Mucosa of gallbladder (tissue), 1 donor: ENCODE measurements around the gene GPR108. TPM values are rescaled to one million over a fixed set of nuclear protein-coding genes. Genes with fewer than 3 reads are reported as not detected.
"Not testable (repeated sequence)": the region's sequence is repeated elsewhere in the genome, so short reads cannot be mapped to it uniquely, and the experiment has no call there.

Experiments used
- DNase-seq: peaks from one replicate; pipeline ENCODE4 v3.0.0-alpha.2; 2020; ENCODE audit warnings: low spot score
- total RNA-seq: library from RNA; stranded (reverse); gene quantifications from one replicate; pipeline ENCODE4 v1.2.1, GENCODE V29; 2021
- donor health status: DM: no; HTN: no; CAD: no.

GPR108 gene
- total RNA-seq = 137 TPM

- DNase-seq = peak; percentile 100
These were observed at the start of gene GPR108 for GRCh38 chr19:6737284-6737872. Gene GPR108 (minus strand): TSS chr19:6737580. CDS start chr19:6737576, 4 bp downstream.

DNA sequence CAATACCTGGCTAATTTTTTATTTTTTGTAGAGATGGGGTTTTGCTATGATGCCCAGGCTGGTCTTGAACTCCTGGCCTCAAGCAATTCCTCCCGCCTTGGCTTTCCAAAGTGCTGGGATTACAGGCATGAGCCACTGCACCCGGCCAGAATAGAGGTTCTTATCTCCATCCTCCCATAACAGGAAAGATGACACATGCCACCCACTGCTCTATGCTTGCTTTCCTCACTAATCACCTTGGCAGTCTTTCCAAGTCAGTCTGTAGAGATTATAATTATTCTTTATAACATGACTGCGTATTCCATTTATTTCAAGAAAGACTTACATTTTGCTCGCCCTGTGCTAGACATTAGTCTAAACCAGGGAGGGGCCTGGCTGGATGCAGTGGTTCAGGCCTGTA lies 41.8 kb upstream of the GPR108 start:
- DNase-seq = no peak

GRCh38 chr19:6778386-6778785 lies 41.0 kb upstream of the GPR108 start:
- no peak for DNase-seq

GRCh38 chr19:6777434-6777833 lies 40.1 kb upstream of the GPR108 start:
- no peak for DNase-seq

DNA sequence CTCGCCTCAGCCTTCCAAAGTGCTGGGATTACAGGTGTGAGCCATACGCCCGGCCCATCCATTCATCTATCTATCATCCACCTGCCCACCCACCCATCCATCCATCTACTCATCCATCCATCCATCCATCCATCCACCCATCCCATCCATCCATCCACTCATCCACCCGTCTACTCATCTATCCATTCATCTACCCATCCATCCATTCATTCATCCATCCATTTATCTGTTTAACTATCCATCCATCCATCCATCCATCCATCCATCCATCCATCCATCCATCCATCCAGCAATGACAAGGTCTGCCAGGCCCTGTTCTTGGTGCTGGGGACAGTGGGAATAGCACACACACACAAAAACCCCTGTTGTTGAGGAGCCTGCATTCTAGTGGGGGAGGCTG lies 39.6 kb upstream of the GPR108 start:
- DNase-seq = no peak

DNA sequence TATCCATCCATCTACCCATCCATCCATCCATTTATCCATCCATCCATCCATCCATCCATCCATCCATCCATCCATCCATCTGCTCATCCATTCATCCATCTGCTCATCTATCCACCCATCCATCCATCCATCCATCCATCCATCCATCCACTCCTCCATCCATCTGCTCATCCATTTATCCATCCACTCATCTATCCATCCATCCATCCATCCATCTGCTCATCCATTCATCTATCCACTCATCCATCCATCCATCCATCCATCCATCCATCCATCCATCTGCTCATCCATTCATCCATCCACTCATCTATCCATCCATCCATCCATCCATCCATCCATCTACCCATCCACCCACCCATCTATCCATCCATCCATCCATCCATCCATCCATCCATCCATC lies 38.7 kb upstream of the GPR108 start:
- DNase-seq = not testable (repeated sequence)

- no peak for DNase-seq
These were observed 37.7 kb upstream of the GPR108 start for GRCh38 chr19:6774821-6775707.

DNA sequence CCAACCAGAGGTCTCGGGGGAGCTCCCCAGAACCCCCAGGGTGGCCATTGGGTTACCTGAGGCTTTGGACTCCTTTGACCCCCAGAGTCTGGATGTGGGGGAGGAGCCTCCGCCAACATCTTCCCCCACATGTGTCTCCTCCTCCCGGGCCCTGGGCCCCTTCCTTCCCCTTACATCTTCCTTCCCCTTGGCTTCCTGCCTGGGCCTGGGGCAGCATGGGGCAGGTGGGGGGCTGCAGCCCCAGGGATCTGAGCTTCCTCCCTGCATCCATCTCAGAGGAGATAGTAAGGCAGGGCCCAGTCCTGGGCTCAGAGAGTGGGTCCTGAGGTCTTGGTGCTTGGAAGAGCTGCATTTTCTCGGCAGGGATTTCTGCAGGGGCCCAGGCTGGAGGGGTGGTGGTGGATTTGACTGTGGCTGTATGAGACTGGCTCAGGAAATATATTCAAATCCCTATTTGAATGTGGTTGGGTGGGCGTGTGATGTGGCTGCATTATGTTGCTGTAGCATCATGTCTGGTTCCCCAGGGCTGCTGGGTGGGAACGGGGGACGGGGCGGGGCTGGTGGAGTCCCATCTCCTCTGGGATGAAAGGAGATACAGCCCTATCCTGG lies 36.0 kb upstream of the GPR108 start:
- DNase-seq = no peak

GRCh38 chr19:6772866-6773322 lies 35.5 kb upstream of the GPR108 start:
- DNase-seq = no peak

DNA sequence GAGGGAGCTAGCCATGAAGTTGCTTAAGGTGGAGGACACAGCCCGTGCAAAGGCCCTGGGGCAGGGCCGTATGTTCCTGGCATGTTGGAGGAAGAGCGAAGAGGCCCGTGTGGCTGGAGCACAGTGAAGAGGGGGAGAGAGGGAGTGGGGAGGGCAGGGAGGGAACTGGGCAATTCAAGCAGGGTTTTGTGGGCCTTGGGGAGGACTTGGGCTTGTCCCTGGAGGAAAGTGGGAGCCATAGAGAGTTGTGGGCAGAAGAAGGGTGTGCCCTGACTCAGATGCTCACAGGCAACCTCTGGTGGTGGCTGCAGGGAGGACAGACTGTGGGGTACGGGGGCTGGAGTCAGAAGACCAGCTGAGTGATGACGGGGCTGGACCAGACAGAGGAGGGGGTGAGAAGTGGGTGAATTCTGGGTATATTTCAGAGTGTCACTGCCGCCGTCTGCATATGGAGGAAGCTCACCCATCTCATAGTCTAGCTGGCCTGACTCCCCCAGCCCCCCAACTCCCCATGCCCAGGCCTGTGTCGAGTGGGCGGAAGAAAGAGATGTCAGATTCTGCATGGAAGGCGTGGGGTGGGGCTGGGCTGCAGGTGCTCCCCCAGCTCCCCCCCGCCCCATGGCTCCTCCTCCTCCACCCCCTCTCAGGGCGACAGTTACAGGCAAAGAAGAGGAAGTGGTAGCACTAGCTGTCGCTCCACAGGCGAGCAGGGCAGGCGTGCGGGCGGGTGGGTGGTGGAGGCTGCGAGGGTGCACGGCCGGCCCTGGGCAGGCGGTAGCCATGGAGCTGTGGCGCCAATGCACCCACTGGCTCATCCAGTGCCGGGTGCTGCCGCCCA lies 34.9 kb upstream of the GPR108 start, which contains the start of gene VAV1:
Gene VAV1 (plus strand): TSS at position 681 of the 838 bp plus-strand sequence. CDS start 100 bp downstream, at position 781.
- peak; percentile 60 for DNase-seq

DNA sequence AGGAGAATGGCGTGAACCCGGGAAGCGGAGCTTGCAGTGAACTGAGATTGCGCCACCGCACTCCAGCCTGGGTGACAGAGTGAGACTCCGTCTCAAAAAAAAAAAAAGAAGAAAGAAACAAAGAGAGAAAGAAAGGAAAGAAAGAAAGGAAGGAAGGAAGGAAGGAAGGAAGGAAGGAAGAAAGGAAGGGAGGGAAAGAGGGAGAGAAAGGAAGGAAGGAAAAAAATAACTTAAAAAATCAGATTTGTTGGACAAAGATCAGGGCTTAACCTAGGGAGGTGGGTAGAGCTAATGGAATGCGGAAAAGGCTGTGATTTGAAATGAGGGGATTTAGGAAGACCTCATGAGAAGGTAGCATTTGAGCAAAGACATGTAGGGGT lies 34.3 kb upstream of the GPR108 start:
- not testable (repeated sequence) for DNase-seq

DNA sequence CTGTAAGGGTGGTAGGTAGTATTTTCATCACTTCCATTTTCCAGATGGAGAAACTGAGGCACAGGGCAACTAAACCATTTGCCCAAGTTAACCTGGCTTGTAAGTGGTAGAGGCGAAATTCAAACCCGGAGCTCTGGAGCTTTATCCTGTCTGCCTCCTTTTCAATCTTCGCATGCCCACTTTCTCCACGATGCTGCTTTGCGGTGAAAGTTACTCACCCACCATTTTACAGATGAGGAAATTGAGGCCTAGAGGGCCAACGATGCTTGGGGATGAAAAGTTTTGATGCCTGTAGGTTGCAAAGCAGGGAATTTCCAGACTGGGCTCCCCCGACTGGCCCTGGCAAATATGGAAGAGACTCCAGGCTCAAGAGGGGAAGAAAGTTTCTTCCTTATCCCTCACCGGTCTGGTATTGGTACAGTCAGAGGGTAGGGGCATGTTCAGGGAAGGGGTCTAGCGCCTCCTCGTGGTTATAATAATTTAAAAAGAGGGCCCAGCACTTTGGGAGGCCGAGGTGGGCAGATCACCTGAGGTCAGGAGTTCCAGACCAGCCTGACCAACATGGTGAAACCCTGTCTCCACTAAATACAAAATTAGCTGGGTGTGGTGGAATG lies 31.7 kb upstream of the GPR108 start:
- no peak for DNase-seq

- DNase-seq = no peak
These were observed 30.9 kb upstream of the GPR108 start for GRCh38 chr19:6768236-6768785.

GRCh38 chr19:6767357-6768235 lies 30.2 kb upstream of the GPR108 start, which contains the start of gene SH2D3A:
Gene SH2D3A (minus strand): TSS chr19:6767435. CDS start chr19:6763748, 3,687 bp downstream.
- peak; percentile 94 for DNase-seq

GRCh38 chr19:6767081-6767356 lies 29.6 kb upstream of the GPR108 start:
- peak; percentile 48 for DNase-seq

GRCh38 chr19:6766357-6767080 lies 29.1 kb upstream of the GPR108 start:
- no peak for DNase-seq

GRCh38 chr19:6765738-6766356 lies 28.5 kb upstream of the GPR108 start:
- peak; percentile 93 for DNase-seq

DNA sequence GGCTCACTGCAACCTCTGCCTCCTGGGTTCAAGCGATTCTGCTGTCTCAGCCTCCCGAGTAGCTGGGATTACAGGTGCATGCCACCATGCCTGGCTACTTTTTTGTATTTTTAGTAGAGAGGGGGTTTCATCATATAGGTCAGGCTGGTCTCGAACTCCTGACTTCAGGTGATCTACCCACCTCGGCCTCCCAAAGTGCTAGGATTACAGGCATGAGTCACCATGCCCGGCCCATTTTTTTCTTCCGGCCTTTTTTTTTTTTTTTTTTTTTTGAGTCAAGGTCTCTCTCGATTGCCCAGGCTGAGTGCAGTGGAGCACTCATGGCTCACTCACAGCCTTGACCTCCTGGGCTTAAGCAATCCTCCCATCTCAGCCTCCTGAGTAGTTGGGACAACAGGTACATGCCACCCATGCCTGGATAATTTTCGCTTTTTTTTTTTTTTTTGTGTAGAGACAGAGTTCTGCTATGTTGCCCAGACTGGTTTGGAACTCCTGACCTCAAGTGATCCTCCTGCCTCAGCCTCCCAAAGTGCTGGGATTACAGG lies 24.9 kb upstream of the GPR108 start:
- DNase-seq = not testable (repeated sequence)
